GM23248 (cell line): ENCODE data around the gene C3. TPM values are rescaled to one million over a fixed set of nuclear protein-coding genes. Genes with fewer than 3 reads are reported as not detected.

ENCODE experiments used
- DNase-seq: peaks from one replicate; pipeline ENCODE4 v3.0.0-alpha.2; 2015
- H2AFZ ChIP-seq: fragments of 200-600 bp; sonication (generic); 2 replicates; pipeline ENCODE4 v1.6.1; 2016; ENCODE audit warnings: antibody characterized with exemption
- H3F3A ChIP-seq: fragments of 200-600 bp; sonication (generic); 2 replicates; pipeline ENCODE4 v1.6.1; 2016; ENCODE audit warnings: mild to moderate bottlenecking, antibody characterized with exemption, mixed run types; ENCODE audit not compliant: insufficient read depth
- H3K27ac ChIP-seq: fragments of 200-600 bp; sonication (generic); 2 replicates; pipeline ENCODE4 v1.5.1; 2016; ENCODE audit warnings: mild to moderate bottlenecking
- H3K27me3 ChIP-seq: fragments of 200-600 bp; sonication (generic); replicated peaks from 2 replicates; pipeline ENCODE4 v1.6.1; 2016; ENCODE audit warnings: mild to moderate bottlenecking; ENCODE audit not compliant: insufficient read depth
- H3K36me3 ChIP-seq: fragments of 200-600 bp; sonication (generic); 2 replicates; pipeline ENCODE4 v1.6.1; 2016; ENCODE audit warnings: low read depth, mild to moderate bottlenecking
- H3K4me1 ChIP-seq: fragments of 200-600 bp; sonication (generic); 2 replicates; pipeline ENCODE4 v1.6.1; 2016; ENCODE audit warnings: mild to moderate bottlenecking; ENCODE audit not compliant: insufficient read depth
- H3K4me2 ChIP-seq: fragments of 200-600 bp; sonication (generic); one replicate; pipeline ENCODE4 v1.6.1; 2016; ENCODE audit warnings: mild to moderate bottlenecking; ENCODE audit not compliant: unreplicated experiment
- H3K4me3 ChIP-seq: fragments of 200-600 bp; sonication (generic); 2 replicates; pipeline ENCODE4 v1.5.1; 2016; ENCODE audit warnings: mild to moderate bottlenecking
- H3K79me2 ChIP-seq: fragments of 200-600 bp; sonication (generic); 2 replicates; pipeline ENCODE4 v1.6.1; 2016; ENCODE audit warnings: mild to moderate bottlenecking; ENCODE audit not compliant: insufficient read depth
- H3K9ac ChIP-seq: fragments of 200-600 bp; sonication (generic); 2 replicates; pipeline ENCODE4 v1.6.1; 2016; ENCODE audit warnings: mild to moderate bottlenecking
- H3K9me2 ChIP-seq: fragments of 200-600 bp; sonication (generic); 2 replicates; pipeline ENCODE4 v1.6.1; 2016; ENCODE audit warnings: mixed run types, mild to moderate bottlenecking, moderate library complexity; ENCODE audit not compliant: insufficient read depth
- H3K9me3 ChIP-seq: fragments of 200-600 bp; sonication (generic); one replicate; pipeline ENCODE4 v1.6.1; 2017; ENCODE audit warnings: low read depth
- H4K20me1 ChIP-seq: fragments of 200-600 bp; sonication (generic); 2 replicates; pipeline ENCODE4 v1.6.0; 2016; ENCODE audit not compliant: insufficient read depth
- EZH2 ChIP-seq: fragments of 200-600 bp; sonication (generic); IDR thresholded peaks from 2 replicates; pipeline ENCODE4 v1.6.1; 2018; ENCODE audit warnings: antibody characterized with exemption, mild to moderate bottlenecking; ENCODE audit not compliant: insufficient read depth, poor library complexity, severe bottlenecking
- EZH2phosphoT487 ChIP-seq: fragments of 200-600 bp; sonication (generic); IDR thresholded peaks from 2 replicates; pipeline ENCODE4 v1.6.1; 2018; ENCODE audit warnings: antibody characterized with exemption, moderate library complexity, mild to moderate bottlenecking, low read depth; ENCODE audit not compliant: insufficient read depth
- WGBS, 2 experiments: methylation state at CpG; one replicate each; pipeline ENCODE4 v1.1.6; 2015 to 2017; ENCODE audit warnings: low lambda C conversion rate in 2 of 2, low coverage in 1 of 2; ENCODE audit errors: missing lambda C conversion rate in 2 of 2; 5-methylcytosine and 5-hydroxymethylcytosine counted together
- in situ Hi-C: fragments of 300-500 bp; cut with MboI; formaldehyde crosslinking; loops from 2 replicates; pipeline ENCODE4 v1.15.0; 2020
- polyA plus RNA-seq: library from polyadenylated mRNA; unstranded; fragments of >200 nt; fragmentation: Nextera tagmentation; extraction: Ambion mirVana; gene quantifications from 2 replicates; pipeline ENCODE4 v1.2.1, GENCODE V29; 2016
- total RNA-seq: library from RNA; depleted of rRNA; stranded (reverse); fragments of >200 nt; shearing (Covaris generic); gene quantifications from 2 replicates; pipeline ENCODE4 v1.2.3, GENCODE V29; 2014

C3 gene
- total and polyA plus RNA-seq, 2 experiments from 2014 or later = 3.1 to 3.5 TPM

DNA sequence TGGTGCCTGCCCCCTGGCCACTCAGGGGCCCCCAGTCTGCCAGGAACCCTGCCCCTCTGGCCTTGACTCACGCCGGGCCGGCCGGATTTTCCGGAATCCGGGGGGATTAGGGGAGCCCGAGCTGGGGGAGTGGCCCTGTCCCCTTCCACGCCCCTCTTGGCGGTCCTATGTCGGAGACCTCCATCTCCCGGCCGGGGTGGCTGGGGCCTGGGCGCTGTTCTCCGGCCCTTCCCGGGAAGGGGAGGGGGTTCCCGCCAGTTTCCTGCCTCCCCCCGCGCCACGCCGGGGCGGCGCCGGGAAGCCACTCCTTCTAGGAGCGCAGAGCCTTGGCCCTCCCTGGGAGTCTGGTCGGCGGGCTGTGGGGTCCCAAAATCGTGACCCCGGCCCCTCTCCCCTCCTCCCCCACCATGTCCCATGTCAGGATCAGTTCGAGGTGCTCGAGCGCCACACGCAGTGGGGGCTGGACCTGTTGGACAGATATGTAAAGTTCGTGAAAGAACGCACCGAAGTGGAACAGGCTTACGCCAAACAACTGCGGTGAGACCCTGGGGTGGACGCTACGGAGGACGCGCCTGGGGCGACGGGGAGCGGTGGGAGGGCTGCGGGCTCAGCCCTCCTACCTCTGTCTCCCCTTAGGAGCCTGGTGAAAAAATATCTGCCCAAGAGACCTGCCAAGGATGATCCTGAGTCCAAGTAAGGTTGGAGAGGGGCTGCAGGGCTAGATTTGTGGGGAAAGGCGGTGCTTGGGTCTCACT, 20.3 kb upstream of the C3 start:
- no peaks in the 10 kb centered on the region for H3K27me3 ChIP-seq
- H3K9ac ChIP-seq = peak overlapping the region; percentile 81
- in situ Hi-C loops = no loop called here
- no peaks in the 10 kb centered on the region for H3K9me2 ChIP-seq
- peak overlapping the region; percentile 46 for H3K27ac ChIP-seq
- H3K4me2 ChIP-seq = peak overlapping the region; percentile 90
- H3K4me1 ChIP-seq = peaks cover 42% of the 10 kb centered on the region
- peaks cover 44% of the 10 kb centered on the region for H3F3A ChIP-seq
- no peaks in the 10 kb centered on the region for H4K20me1 ChIP-seq
- H3K36me3 ChIP-seq = 0 out of 2 replicates have a peak, but pooled peaks cover 3% of the 10 kb centered on the region
- WGBS, 2 experiments = 0 to 1% methylated on average over 23 to 39 of the region's 46 CpGs
- peak overlapping the region; percentile 77 for H2AFZ ChIP-seq
- peaks cover 36% of the 10 kb centered on the region for H3K79me2 ChIP-seq
- no peaks in the 10 kb centered on the region for H3K9me3 ChIP-seq
- DNase-seq = peak; percentile 51
- H3K4me3 ChIP-seq = peak overlapping the region; percentile 94
- TF ChIP-seq EZH2 (no peak), EZH2phosphoT487 (no peak)

- Histone ChIP-seq H3K79me2 (peaks cover 44% of the 10 kb centered on the region), H3K9ac (peak overlapping the region; percentile 81), H3F3A (peaks cover 40% of the 10 kb centered on the region), H3K4me3 (peak overlapping the region; percentile 94), H3K4me1 (peaks cover 42% of the 10 kb centered on the region), H3K27me3 (no peaks in the 10 kb centered on the region), H3K9me3 (no peaks in the 10 kb centered on the region), H3K4me2 (peak overlapping the region; percentile 90), H3K9me2 (no peaks in the 10 kb centered on the region), H2AFZ (peak overlapping the region; percentile 77), H3K36me3 (0 out of 2 replicates have a peak, but pooled peaks cover 3% of the 10 kb centered on the region), H4K20me1 (no peaks in the 10 kb centered on the region), H3K27ac (peak overlapping the region; percentile 46; the same call in 1 of the 2 replicates)
- DNase-seq = peak; percentile 57
- WGBS, 2 experiments = 1 to 2% methylated on average over 24 to 33 of the region's 34 CpGs
- in situ Hi-C loops = no loop called here
- TF ChIP-seq EZH2 (no peak), EZH2phosphoT487 (no peak)
These were observed 19.6 kb upstream of the C3 start for GRCh38 chr19:6739883-6740588.

- Histone ChIP-seq H3K9ac (peak within 1 kb of the TSS; percentile 81), H3K4me1 (peaks cover 37% of the 10 kb centered on the region), H3K9me2 (no peaks in the 10 kb centered on the region), H3K4me2 (peak within 1 kb of the TSS; percentile 92), H3K27me3 (no peaks in the 10 kb centered on the region), H3F3A (peaks cover 39% of the 10 kb centered on the region), H3K79me2 (peaks cover 46% of the 10 kb centered on the region), H3K27ac (peak within 1 kb of the TSS; percentile 74), H3K9me3 (no peaks in the 10 kb centered on the region), H4K20me1 (no peaks in the 10 kb centered on the region), H2AFZ (peak within 1 kb of the TSS; percentile 98), H3K4me3 (peak within 1 kb of the TSS; percentile 94), H3K36me3 (0 out of 2 replicates have a peak, but pooled peaks cover 3% of the 10 kb centered on the region)
- TF ChIP-seq EZH2 (no peak), EZH2phosphoT487 (no peak)
- 0 to 3% methylated on average over 19 of the region's 47 CpGs for WGBS, 2 experiments
- in situ Hi-C loops = no loop called here
- DNase-seq = peak; percentile 90
These were observed 19.0 kb upstream of the C3 start, which contains the start of gene TRIP10 for GRCh38 chr19:6739390-6739882. Gene TRIP10 (plus strand): TSS chr19:6739680. CDS start chr19:6739762, 82 bp downstream.

DNA sequence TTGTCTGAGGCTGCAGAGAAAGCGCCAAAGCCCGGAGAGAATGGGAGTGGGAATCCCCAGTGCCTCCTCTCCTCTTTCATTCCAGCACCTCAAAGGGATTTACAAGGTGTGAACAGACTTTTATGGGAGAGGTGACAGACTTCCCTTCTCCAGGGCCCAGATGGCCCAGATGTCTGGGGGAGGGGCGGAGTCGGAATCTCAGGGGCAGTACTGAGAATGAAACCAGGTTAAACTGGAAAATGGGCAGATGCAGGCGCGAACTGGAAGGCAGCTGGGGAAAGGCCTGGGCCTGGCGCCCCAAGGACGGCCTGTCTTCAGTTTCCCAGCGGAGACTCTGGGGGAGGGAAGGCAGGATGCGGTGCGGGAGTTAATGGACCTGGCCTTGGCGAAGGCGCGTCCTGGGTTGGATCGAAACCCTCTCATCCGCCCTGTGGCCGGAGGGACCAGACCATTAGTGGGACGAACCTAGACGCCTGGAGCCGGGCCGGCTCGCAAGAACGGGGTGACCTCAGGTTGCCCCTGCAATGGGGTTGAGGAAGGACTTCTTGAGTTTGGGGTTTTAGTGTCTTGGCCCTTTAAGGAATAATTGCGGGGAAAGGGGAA, 18.4 kb upstream of the C3 start:
- no peaks in the 10 kb centered on the region for H3K27me3 ChIP-seq

More for the DNA sequence above, 18.4 kb upstream of the C3 start:
- H3K4me2 ChIP-seq = peak overlapping the region; percentile 92
- DNase-seq = peak; percentile 69
- in situ Hi-C loops = no loop called here
- H3K9me2 ChIP-seq = no peaks in the 10 kb centered on the region
- peak overlapping the region; percentile 98 for H2AFZ ChIP-seq
- 0 out of 2 replicates have a peak, but pooled peaks cover 3% of the 10 kb centered on the region for H3K36me3 ChIP-seq
- peak overlapping the region; percentile 74 for H3K27ac ChIP-seq
- peaks cover 34% of the 10 kb centered on the region for H3F3A ChIP-seq
- peaks cover 46% of the 10 kb centered on the region for H3K79me2 ChIP-seq
- H3K9me3 ChIP-seq = no peaks in the 10 kb centered on the region
- peak overlapping the region; percentile 74 for H3K9ac ChIP-seq
- 2 to 4% methylated on average over 24 of the region's 24 CpGs for WGBS, 2 experiments
- H4K20me1 ChIP-seq = no peaks in the 10 kb centered on the region
- peak overlapping the region; percentile 64 for H3K4me3 ChIP-seq
- no peak for TF ChIP-seq EZH2phosphoT487
- no peak for TF ChIP-seq EZH2
- peaks cover 31% of the 10 kb centered on the region for H3K4me1 ChIP-seq
